KOPT-K1 (cell line): ENCODE results near the gene MTURN.
"Not testable (repeated sequence)": the region's sequence is repeated elsewhere in the genome, so short reads cannot be mapped to it uniquely, and the experiment has no call there.

Experiments
- H3K27ac ChIP-seq: fragments of 200-600 bp; sonication (generic); 2 replicates; pipeline ENCODE4 v1.5.1; 2016; ENCODE audit warnings: antibody characterized with exemption, mild to moderate bottlenecking, low read depth, low read length; ENCODE audit not compliant: poor library complexity, severe bottlenecking
- H3K36me3 ChIP-seq: fragments of 200-600 bp; sonication (generic); 2 replicates; pipeline ENCODE4 v1.5.1; 2017; ENCODE audit warnings: antibody characterized with exemption, mild to moderate bottlenecking, low read length, moderate library complexity; ENCODE audit not compliant: insufficient read depth
- H3K9me3 ChIP-seq: fragments of 200-600 bp; sonication (generic); 2 replicates; pipeline ENCODE4 v1.5.1; 2017; ENCODE audit warnings: antibody characterized with exemption, low read length, mild to moderate bottlenecking; ENCODE audit not compliant: insufficient read depth, poor library complexity, severe bottlenecking

The MTURN gene

GRCh38 chr7:30134611-30135300 is at the start of gene MTURN:
TSS of gene MTURN (plus strand) at chr7:30134986. CDS start at chr7:30135137, 151 bp downstream.
- no peaks in the 10 kb centered on the region for H3K36me3 ChIP-seq
- peak within 1 kb of the TSS; percentile 13 for H3K27ac ChIP-seq

DNA sequence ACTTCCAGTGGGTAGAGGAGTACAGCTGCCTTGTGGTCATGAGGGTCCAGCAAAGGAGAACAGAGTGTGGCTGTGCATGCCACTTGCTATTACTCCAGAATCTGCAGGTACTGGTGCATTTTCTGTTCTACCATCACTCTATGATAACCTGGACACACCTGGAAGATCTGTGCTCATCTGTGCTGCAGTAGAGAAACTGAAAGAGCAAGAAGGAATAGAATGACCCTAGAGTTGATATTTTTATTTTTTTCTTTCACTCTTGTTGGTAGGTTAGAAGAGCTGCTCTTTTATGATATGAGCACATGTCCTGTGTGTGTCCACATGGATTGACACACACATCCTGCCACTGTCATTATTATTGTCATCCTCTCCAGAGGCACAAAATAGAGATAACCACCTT is 48.3 kb upstream of the MTURN start:
- Histone ChIP-seq H3K27ac (no peak overlapping the region), H3K36me3 (no peaks in the 10 kb centered on the region), H3K9me3 (no peaks in the 10 kb centered on the region)

More at GRCh38 chr7:30134611-30135300, at the start of gene MTURN:
- no peaks in the 10 kb centered on the region for H3K9me3 ChIP-seq

- Histone ChIP-seq H3K27ac (no peak overlapping the region), H3K36me3 (no peaks in the 10 kb centered on the region; the same call in 1 of the 2 replicates)
These were observed 47.4 kb upstream of the MTURN start for GRCh38 chr7:30087371-30087770.

DNA sequence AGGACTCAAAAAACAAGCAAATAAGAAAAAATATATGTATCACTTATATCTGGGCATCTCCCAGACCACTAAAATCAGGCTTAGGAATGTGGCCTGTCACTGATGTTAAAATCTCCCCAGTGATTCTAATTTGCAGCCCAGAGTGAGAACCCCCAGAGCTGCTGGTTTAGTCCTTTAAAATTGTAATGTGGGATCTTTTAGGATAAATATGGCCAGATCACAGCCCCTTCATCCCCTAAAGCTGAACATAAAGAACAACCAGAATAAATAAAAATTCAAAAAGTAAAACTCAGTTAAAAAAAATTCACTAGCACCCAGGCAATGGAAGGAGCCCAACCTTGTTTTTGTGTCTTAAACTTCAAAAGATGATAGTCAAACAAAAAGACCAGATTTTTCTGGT is 46.4 kb upstream of the MTURN start:
- Histone ChIP-seq H3K9me3 (no peaks in the 10 kb centered on the region), H3K27ac (no peak overlapping the region), H3K36me3 (no peaks in the 10 kb centered on the region; the same call in 1 of the 2 replicates)

More at GRCh38 chr7:30087371-30087770, 47.4 kb upstream of the MTURN start:
- H3K9me3 ChIP-seq: no peaks in the 10 kb centered on the region

GRCh38 chr7:30090111-30090510 is 44.7 kb upstream of the MTURN start:
- Histone ChIP-seq H3K27ac (no peak overlapping the region), H3K9me3 (no peaks in the 10 kb centered on the region), H3K36me3 (no peaks in the 10 kb centered on the region; the same call in 1 of the 2 replicates)

DNA sequence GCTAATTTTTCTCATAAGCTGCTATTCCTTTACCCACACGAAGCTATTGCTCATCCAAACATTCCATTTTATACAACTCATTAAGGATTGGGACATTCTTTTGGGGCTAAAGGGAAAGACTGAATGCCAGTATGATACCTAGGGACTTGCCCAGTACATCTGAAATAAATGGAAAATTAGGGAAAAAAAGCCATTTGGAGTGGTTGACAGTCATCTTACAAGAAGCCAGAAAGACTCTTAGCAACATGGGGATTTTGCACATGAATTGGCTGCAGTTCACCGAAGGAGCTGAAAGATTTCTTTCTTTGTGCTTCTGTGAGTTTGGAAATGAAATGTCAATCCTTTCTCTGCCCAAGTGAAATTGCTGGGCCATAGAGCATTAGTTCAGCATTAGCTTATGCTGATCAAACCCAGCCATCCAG is 43.3 kb upstream of the MTURN start:
- no peaks in the 10 kb centered on the region; the same call in 1 of the 2 replicates for H3K36me3 ChIP-seq
- H3K9me3 ChIP-seq: no peaks in the 10 kb centered on the region
- no peak overlapping the region for H3K27ac ChIP-seq

DNA sequence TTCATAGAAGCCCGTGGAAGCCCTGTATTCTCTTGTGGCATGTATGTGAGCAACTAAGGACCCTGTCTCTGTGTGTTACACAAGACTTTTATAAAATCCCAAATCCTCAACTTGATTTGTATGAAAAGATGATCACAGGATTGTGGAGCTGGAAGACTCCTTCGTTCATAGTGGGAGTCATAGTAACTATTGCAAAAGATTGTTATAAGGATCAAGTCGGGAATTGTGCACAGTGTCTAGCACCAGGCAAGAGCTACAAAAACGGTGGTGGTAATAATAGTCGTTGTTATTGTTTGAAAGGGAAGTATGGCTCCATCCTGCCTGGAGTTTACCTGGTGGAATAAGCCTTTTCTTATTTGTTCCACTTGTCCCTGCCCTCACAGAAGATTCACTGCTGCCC is 42.8 kb upstream of the MTURN start:
- H3K36me3 ChIP-seq: no peaks in the 10 kb centered on the region; the same call in 1 of the 2 replicates
- H3K27ac ChIP-seq: no peak overlapping the region
- no peaks in the 10 kb centered on the region for H3K9me3 ChIP-seq

DNA sequence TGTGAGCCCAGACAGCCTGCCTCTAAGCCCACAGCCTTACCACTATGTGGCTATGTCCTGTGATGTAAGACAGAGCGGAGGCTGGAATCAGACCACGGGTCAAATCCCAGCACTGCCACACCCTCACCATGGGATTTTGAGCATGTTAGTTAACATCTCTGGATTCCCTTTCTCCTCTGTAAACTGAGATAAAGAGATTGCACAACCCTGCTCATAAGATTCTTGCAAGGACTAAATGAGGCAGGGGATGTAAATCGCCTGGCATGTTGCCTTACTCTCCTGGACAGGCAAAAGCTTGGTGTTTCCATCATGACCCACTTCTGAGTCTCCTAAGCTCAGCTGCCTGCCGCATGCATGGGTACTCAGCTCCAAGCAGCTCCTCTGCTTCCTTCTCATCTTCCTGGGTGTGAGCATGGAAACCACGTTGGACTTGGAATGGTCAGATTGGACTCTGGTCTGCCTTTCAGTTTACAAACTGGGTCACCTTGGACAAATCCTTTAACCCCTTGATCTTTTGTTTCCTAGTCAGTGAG is 41.3 kb upstream of the MTURN start:
- Histone ChIP-seq H3K36me3 (no peaks in the 10 kb centered on the region; the same call in 1 of the 2 replicates), H3K27ac (no peak overlapping the region), H3K9me3 (peaks cover 1% of the 10 kb centered on the region)

DNA sequence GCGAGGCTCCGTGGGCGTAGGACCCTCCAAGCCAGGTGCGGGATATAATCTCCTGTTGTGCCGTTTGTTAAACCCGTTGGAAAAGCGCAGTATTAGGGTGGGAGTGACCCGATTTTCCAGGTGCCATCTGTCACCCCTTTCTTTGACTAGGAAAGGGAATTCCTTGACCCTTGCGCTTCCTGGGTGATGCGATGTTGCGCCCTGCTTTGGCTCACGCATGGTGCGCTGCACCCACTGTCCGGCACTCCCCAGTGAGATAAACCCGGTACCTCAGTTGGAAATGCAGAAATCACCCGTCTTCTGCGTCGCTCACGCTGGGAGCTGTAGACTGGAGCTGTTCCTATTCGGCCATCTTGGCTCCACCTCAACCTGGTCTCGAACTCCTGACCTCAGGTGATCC is 36.2 kb upstream of the MTURN start:
- not testable (repeated sequence) for H3K27ac ChIP-seq, H3K36me3 ChIP-seq
- peaks cover 16% of the 10 kb centered on the region for H3K9me3 ChIP-seq

GRCh38 chr7:30102281-30102680 is 32.5 kb upstream of the MTURN start:
- H3K36me3 ChIP-seq: no peaks in the 10 kb centered on the region

DNA sequence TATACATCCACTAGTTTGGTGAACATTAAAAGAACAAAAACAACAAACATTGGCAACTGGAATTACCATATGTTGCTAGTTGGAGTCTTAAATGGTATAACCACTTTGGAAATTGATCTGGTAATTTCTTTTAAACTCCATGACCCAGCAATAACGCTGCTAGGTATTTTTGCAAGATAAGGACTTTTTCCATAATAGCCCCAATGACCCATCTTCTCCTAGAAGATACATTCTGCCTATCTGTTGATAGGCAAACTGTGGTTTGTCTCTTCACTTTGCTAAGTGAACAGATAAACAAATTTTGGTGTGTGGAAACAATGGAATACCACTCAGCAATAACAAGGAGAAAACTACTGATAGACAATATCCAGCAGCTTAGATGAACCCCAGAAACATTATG is 30.6 kb upstream of the MTURN start:
- H3K36me3 ChIP-seq: no peaks in the 10 kb centered on the region
- peaks cover 21% of the 10 kb centered on the region for H3K9me3 ChIP-seq
- H3K27ac ChIP-seq: no peak overlapping the region

More at GRCh38 chr7:30102281-30102680, 32.5 kb upstream of the MTURN start:
- Histone ChIP-seq H3K27ac (no peak overlapping the region), H3K9me3 (peaks cover 16% of the 10 kb centered on the region)

- Histone ChIP-seq H3K27ac (no peak overlapping the region), H3K36me3 (no peaks in the 10 kb centered on the region), H3K9me3 (peaks cover 53% of the 10 kb centered on the region)
These were observed 22.6 kb upstream of the MTURN start for GRCh38 chr7:30112103-30112713.

- peaks cover 50% of the 10 kb centered on the region for H3K9me3 ChIP-seq
- H3K27ac ChIP-seq: no peak overlapping the region
- H3K36me3 ChIP-seq: no peaks in the 10 kb centered on the region
These were observed 21.6 kb upstream of the MTURN start for GRCh38 chr7:30113144-30113543.

- peaks cover 39% of the 10 kb centered on the region for H3K9me3 ChIP-seq
- no peaks in the 10 kb centered on the region for H3K36me3 ChIP-seq
- H3K27ac ChIP-seq: no peak overlapping the region
These were observed 20.1 kb upstream of the MTURN start for GRCh38 chr7:30114536-30115238.

DNA sequence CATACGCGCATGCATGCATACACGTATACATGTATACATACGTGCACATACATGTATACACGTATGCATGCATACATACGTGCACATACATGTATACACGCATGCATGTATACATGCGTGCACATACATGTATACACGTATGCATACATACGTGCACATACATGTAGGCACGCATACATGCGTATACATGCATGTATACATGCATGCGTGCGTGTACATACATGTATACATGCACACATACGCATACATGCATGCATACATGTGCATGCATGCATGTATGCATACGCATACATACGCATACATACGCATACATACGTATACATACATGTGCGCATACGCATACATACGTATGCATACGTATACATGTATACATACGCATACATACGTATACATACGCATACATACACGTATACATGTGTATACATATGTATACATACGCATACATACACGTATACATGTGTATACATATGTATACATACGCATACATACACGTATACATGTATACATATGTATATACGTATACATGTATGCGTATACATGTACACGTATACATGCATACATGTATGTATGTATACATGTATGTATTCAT is 19.0 kb upstream of the MTURN start:
- Histone ChIP-seq H3K36me3 (no peaks in the 10 kb centered on the region), H3K9me3 (peaks cover 39% of the 10 kb centered on the region), H3K27ac (no peak overlapping the region)
